Lung (tissue), 12 donors: ENCODE data around the gene GLP2R. TPM values are rescaled to one million over a fixed set of nuclear protein-coding genes. Genes with fewer than 3 reads are reported as not detected.

ENCODE experiments used
- ATAC-seq: fragments of 200-7000 bp; cut with Tn5 transposase; one replicate; pipeline ENCODE4 v1.9.1; 2020; ENCODE audit warnings: moderate number of reproducible peaks; ENCODE audit not compliant: insufficient read depth, low FRiP score
- DNase-seq, 3 donors: peaks; one replicate each; pipeline ENCODE4 v3.0.0-alpha.2; 2013 to 2017
- H3K27ac ChIP-seq, 2 donors: one replicate each; pipeline ENCODE4 v1.5.1; 2013; ENCODE audit warnings: mild to moderate bottlenecking in 2 of 2, moderate library complexity in 2 of 2, control low read depth in 1 of 2, inconsistent platforms in 1 of 2, low read depth in 1 of 2, low read length in 1 of 2
- H3K27me3 ChIP-seq, 3 donors: one replicate each; pipeline ENCODE4 v1.5.1; 2013; ENCODE audit warnings: low read length in 2 of 3; ENCODE audit not compliant: control insufficient read depth in 3 of 3, insufficient read depth in 3 of 3
- H3K36me3 ChIP-seq, 4 donors: one replicate each; pipeline ENCODE4 v1.5.1; 2013; ENCODE audit warnings: low read length in 4 of 4, mild to moderate bottlenecking in 1 of 4, moderate library complexity in 1 of 4; ENCODE audit not compliant: control insufficient read depth in 4 of 4, insufficient read depth in 4 of 4
- H3K4me1 ChIP-seq, 5 donors: one replicate each; pipeline ENCODE4 v1.5.1; 2013; ENCODE audit warnings: low read length in 5 of 5, mild to moderate bottlenecking in 2 of 5, moderate library complexity in 1 of 5; ENCODE audit not compliant: control insufficient read depth in 5 of 5, insufficient read depth in 5 of 5
- H3K4me3 ChIP-seq: one replicate; pipeline ENCODE4 v1.5.1; 2013; ENCODE audit warnings: mild to moderate bottlenecking, control low read depth, moderate library complexity
- H3K9ac ChIP-seq, 2 donors: one replicate each; pipeline ENCODE4 v1.5.1; 2013; ENCODE audit warnings: low read length in 2 of 2, control low read depth in 1 of 2; ENCODE audit not compliant: insufficient read depth in 1 of 2
- H3K9me3 ChIP-seq, 4 donors: one replicate each; pipeline ENCODE4 v1.5.1; 2013; ENCODE audit warnings: low read length in 3 of 4, mild to moderate bottlenecking in 1 of 4, moderate library complexity in 1 of 4; ENCODE audit not compliant: control insufficient read depth in 4 of 4, insufficient read depth in 3 of 4
- CTCF ChIP-seq: IDR thresholded peaks from 2 replicates; pipeline ENCODE4 v1.5.1; 2012; ENCODE audit warnings: mild to moderate bottlenecking; ENCODE audit errors: control extremely low read depth, extremely low read depth
- WGBS, 2 donors: extraction: QIAGEN DNeasy Blood & Tissue Kit; methylation state at CpG; one replicate each; pipeline ENCODE4 v1.1.7; 2013; 5-methylcytosine and 5-hydroxymethylcytosine counted together
- polyA plus RNA-seq, 2 donors: library from polyadenylated mRNA; stranded (reverse); fragments of 200-250 nt; gene quantifications; one replicate each; pipeline ENCODE4 v1.2.1, GENCODE V29; 2013
- total RNA-seq, 2 donors: library from RNA; depleted of rRNA in 1 of 2; stranded (reverse); fragments of >200 nt in 1 of 2; gene quantifications; one replicate each; pipeline ENCODE4 v1.2.1, GENCODE V29; 2014 to 2021
- donor health status: control.
- donor health status: control.
- donor health status: Bipolar disorder and iron deficiency.
- donor health status: healthy.
- donor health status: DM: yes; HTN: yes; CAD: no.

GLP2R gene
- total and polyA plus RNA-seq, 4 donors, result 0.11 to 1.6 (median 0.54) TPM

- WGBS, 2 donors, result 16 to 23% methylated on average over 6 of the region's 6 CpGs
- H3K4me1 ChIP-seq, result no peaks in the 10 kb centered on the region
- H3K9me3 ChIP-seq, result no peaks in the 10 kb centered on the region
- DNase-seq (peak; percentile 24 to 91 (median 86)), ATAC-seq (peak; percentile 88)
- peak; percentile 66 for TF ChIP-seq CTCF
- H3K27me3 ChIP-seq, result no peaks in the 10 kb centered on the region
- H3K4me3 ChIP-seq, result no peak overlapping the region
- no peak overlapping the region for H3K27ac ChIP-seq
- peaks cover 0 to 20% (median 5%) of the 10 kb centered on the region in 4 donors for H3K36me3 ChIP-seq
- H3K9ac ChIP-seq, result peak overlapping the region in 1 of 2 donors; percentile 1
These were observed 99.0 kb downstream of the GLP2R start for GRCh38 chr17:9924735-9925191.

DNA sequence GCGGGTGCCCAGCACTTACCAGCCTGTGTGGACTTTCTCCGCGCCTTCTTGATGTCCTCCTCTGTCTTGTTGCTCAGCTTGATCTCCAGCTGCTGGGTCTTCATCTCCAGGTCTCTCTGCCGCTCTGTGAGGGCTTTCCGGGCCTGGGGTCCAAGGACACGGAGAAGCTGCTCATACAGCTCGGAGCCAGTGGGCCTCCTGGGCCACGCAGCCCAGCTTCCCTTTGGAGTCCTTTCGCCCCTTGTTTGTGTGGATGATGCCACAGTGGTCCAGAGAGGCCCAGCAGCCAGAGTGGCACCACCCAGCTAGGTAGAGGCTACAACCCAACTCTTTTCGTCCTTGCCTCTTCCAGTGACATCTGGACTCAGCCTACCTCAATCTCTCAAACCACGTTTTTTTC is 99.7 kb downstream of the GLP2R start:
- Histone ChIP-seq H3K27me3 (no peaks in the 10 kb centered on the region), H3K4me3 (no peak overlapping the region), H3K9me3 (no peaks in the 10 kb centered on the region), H3K4me1 (no peaks in the 10 kb centered on the region), H3K27ac (no peak overlapping the region), H3K9ac (no peak overlapping the region), H3K36me3 (peaks cover 0 to 14% (median 3%) of the 10 kb centered on the region in 4 donors)
- no peak for ATAC-seq
- no peak for DNase-seq
- 90 to 96% methylated on average over 11 of the region's 11 CpGs for WGBS, 2 donors
- no peak for TF ChIP-seq CTCF

GRCh38 chr17:9926150-9926804 is 100.6 kb downstream of the GLP2R start:
- no peak for DNase-seq
- 88 to 93% methylated on average over 20 to 21 of the region's 21 CpGs for WGBS, 2 donors
- Histone ChIP-seq H3K9me3 (no peaks in the 10 kb centered on the region), H3K27me3 (peaks cover 0 to 4% (median 0%) of the 10 kb centered on the region in 3 donors), H3K4me3 (no peak overlapping the region), H3K36me3 (peaks cover 0 to 12% (median 5%) of the 10 kb centered on the region in 4 donors), H3K9ac (no peak overlapping the region), H3K27ac (no peak overlapping the region), H3K4me1 (no peaks in the 10 kb centered on the region)
- no peak for ATAC-seq
- TF ChIP-seq CTCF, result no peak
